CD4-positive, alpha-beta T cell treated with Interleukin-15 for 4 hours (primary cell): ENCODE results near the gene EIF5.
"Not testable (repeated sequence)": the region's sequence is repeated elsewhere in the genome, so short reads cannot be mapped to it uniquely, and the experiment has no call there.

Experiments used
- DNase-seq: peaks from one replicate; pipeline ENCODE4 v3.0.0-alpha.2; 2020; ENCODE audit warnings: low spot score

Gene EIF5

DNA sequence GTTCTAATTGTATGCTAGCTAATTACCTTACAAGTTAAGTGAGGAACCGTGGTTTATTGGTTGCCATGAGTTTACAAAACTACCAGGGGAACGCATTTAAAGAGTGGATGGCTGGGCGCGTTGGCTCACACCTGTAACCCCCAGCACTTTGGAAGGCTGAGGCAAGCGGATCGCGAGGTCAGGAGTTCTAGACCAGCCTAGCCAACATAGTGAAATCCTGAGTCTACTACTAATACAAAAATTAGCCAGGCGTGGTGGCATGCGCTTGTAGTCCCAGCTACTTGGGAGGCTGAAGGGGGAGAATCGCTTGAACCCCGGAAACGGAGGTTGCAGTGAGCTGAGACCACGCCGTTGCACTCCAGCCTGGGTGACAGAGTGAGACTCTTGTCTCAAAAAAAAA lies 2.2 kb downstream of the EIF5 start:
- DNase-seq: no peak

DNA sequence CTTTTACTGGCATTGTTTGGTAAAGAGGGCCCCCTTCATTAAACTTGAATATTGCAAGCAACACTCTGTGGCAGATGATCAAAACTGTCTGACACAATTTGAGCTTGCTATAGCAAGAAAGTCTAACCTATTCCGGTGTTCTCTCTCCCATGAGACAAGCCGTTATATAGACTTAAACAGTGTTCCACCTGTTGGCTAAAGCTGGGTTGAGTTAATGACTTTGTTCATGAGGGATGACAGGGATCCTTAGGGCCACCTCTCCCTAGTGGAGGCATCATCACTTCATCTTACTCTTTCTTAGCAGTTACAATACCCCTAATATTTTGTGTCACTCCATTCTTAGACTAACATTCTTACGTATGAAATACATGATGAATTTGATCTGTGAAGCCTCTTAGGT lies 3.8 kb downstream of the EIF5 start:
- DNase-seq: no peak

DNA sequence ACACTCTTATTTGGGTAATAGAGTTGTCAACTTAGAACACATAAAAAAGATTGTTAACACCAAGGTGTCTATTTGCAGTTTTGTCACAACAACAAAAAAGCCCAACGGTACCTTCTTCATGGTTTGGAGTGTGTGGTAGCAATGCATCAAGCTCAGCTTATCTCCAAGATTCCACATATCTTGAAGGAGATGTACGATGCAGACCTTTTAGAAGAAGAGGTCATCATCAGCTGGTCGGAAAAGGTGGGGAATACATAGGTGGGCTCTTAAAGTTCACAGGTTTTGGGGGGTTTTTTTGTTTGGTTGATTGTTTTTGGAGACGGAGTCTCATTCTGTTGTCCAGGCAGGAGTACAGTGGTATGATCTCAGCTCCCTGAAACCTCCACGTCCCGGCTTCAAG lies 5.5 kb downstream of the EIF5 start:
- DNase-seq: no peak

DNA sequence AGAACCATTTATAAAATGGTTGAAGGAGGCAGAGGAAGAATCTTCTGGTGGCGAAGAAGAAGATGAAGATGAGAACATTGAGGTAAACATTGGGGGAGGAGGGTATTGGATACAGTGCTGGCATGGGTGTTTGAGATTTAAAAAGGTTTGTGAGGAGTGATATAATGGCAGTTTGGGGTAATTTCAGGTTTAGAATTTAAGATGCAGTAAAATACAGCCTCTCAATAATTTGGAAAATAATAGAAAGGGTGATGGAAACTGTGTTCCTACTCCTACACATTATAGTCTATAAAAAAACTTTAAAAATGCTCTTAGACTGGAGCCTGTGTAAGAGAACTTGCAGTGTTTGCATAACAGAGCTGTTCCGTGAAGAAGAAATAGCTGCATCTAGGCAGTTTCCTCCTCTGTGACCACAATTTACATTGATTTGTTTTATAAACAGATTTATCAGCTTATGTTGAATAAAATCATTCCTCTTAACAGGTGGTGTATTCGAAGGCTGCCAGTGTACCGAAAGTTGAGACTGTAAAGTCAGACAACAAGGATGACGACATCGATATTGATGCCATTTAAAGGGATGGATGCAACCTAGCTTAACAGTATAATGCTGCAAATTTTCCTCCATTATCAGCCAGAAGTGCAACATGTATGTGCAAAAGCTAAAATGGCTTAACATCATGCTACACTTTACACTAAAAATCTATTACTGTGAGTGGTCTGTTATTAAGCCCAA lies 6.6 kb downstream of the EIF5 start:
- DNase-seq: no peak

DNA sequence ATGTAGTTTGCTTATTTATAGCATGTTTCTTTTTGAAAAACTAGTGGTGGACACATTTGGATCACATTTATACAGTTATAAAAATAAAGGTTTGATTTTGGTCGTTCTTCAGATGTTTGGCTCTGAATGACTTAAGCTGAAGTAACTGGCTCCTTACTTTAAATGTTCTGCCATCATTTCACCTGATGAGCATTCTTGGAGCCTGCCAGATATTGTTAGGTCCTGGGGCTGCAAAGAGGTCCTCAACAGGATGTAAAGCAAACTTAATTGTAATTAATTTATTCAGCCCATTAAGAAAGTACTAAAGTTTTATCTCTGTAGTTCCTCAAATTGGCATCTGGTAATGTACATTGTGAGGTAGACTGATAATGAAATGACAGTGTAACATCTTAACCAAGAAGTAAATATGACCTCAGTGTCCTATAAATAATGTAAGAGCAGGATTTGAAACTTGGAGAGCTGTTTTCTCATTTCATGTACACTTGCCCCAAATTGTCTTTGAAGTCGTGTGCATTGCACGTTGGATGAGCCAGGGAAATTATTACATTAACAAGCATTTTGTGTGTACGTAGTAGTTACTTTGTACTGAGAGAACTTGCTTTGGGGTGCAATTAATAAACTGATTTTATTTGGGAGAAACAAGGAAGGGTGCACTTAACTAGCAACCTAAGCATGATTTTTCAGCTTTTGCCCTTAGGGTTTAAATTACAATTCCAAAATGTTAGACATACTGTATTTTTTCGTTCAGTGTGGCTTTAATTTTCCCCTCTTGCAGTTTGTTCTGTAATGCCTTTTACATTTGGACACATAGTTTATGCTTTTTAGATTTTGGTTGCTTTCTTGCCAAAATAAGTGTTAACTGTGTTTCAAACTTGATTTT lies 7.5 kb downstream of the EIF5 start:
- no peak for DNase-seq

DNA sequence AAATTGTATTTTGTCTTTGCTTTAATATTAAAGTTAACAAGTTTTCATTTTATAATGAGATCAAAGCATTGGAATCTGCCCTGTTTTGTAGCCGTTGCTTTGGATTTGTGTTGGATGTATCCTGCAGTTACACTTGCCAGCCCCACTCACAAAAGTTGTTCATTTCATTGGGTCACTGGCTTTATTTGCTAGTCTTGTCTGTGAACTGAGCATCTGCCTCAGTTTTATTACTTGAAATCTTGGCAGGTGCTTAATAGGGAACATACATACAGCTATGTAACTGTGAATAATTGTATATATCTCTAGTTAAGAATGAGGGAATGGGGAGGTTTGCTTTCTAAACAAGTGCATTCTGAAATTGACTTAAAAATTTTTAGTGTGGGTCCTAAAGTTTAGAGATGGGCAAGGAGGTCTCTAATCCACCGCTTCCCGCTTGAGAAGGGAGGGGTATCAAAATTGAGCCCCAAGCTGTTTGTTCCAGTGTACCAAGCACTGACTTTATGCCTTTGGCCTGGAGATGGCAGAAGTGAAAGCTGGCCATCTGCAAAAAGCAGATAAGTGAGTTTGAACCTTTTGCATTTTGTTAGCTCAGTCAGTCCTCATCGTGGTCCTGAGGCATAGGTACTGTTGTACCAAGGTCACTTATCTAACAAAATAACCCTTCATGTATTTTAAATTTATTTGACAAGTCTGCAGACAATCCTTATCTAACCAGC lies 9.3 kb downstream of the EIF5 start:
- DNase-seq: no peak

DNA sequence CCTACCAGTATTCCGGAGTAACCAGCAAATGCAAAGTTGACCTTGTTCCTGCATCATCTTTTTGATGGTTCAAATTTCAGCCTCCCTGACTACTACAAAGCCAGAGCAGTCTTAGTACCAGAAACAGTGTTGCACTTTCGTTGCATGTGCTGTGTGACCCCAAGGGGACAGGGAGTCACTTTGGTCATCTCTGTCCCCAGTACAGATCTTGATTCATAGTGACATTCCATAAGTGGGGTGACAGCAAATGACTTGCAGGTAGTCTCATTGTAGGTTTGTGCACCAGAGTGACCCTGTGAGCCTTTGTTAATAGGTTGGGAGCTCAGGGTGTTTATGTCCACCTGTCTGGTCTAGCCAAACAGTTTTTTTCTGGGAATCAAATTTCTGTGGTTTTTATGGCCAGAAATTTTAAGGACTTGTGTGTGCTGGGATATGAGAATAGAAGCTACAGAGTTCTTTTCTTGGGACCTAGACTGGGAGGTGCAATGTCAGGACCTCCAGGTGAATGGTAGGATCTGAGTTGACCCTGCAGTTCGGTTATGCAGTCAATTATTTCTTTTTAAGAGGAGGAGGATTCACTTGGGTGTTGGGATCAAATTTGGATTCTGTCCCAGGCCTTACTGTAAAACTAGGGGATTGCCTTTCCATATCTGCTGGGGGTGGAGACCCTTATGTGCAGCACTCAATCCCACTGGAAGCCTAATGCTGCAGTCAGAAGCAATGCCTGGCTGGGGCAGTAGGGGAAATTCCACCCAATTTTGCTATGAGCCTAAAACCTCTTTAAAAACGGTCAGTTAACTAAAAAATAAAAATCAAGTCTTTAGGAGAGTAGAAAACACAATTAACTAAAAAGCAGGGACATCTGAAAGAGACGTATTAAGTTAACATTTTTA lies 10.1 kb downstream of the EIF5 start:
- no peak for DNase-seq

DNA sequence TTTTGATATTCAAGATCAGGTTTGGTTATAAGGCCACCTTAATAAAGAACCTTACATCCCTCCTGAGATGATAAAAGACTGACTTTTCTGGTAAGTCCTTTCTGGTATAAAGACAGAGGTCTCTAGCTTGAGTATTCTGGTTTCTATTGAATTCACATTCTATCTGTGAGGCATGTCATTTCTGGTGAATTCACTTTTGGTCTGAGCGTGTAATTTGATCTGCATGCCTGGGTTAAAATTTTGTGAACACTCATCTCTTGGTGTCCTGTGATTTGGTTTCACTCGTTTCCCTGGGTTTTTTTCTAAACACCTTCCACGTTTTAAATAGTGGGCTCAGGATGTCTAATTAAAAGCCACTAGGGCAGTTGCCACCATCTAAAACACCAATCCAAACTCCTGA lies 12.2 kb downstream of the EIF5 start:
- DNase-seq: no peak

DNA sequence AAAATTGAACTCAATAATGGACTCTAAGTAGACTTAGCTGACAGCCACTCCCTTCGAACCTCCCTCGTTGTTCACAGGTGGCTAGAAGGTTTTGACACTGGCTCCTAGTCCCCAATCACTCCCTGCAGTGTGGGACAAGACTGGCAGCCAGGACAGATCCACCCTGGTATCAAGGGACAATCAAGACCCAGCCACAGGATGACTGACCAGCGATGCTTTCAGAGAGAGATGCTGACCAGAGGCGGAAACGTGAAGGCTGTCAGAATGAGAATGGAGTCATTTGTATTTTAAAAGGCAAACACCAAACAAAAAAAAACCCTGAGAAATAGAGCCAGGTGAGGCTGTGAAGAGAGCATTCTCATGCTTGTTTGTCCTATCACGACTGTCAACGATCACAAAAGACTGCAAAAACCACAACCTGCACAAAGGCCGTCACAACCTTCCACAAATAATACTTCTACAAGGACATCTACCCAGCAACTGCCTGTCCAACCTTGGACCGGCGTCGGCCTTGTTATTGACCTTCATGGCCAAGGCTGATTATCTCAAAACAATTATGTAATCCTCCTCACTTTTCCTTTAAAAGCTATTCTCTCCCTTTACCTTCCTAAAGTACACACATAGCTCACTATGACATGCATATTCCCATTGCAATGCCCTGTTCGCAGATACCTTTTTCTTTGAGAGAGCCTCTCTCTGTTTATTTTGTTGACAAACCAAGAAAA lies 13.2 kb downstream of the EIF5 start:
- DNase-seq: no peak

DNA sequence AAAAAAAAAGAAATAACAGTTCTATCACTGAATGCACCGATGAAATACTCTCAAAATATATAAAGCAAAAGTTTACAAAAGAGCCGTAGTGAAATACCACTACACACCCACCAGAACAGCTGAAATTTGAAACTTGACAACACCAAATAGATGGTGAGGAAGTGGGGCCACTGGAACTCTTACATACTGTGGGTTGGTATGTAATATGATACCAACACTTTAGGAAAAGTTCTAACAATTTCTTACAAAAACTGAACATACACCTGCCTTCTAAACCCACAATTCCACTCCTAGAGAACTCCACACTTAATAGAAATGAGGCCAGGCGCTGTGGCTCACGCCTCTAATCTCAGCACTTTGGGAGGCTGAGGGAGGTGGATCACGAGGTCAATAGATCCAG lies 14.1 kb downstream of the EIF5 start:
- DNase-seq: no peak

DNA sequence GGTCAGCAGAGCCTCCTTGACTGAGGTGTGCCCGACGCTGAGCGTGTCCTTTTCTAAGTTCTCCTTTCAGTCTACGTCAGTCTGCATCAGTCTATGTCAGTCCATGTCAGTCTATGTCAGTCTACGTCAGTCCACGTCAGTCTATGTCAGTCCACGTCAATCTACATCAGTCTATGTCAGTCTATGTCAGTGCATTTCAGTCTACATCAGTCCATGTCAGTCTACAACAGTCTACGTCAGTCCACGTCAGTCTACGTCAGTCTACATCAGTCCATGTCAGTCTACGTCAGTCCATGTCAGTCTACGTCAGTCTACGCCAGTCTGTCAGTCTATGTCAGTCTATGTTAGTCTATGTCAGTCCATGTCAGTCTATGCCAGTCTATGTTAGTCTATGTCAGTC lies 15.9 kb downstream of the EIF5 start:
- no peak for DNase-seq

DNA sequence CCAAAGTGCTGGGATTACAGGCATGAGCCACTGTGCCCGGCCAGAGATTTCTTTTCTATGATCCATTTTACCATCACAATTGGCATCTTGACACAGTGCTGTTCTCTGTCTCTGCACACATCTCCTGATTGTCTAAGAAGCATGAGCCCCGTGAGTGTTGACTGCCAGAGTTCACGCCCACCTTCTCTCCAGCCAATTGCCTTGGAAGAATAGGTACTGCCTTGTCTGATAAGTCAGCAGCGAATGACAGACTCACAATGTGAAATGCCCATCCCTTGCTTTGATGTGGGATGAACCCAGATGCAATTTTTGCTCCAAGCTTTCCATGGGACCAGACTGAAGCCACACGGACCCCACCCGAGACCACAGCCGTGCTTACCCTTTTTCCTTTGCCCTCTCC lies 19.3 kb downstream of the EIF5 start:
- no peak for DNase-seq

DNA sequence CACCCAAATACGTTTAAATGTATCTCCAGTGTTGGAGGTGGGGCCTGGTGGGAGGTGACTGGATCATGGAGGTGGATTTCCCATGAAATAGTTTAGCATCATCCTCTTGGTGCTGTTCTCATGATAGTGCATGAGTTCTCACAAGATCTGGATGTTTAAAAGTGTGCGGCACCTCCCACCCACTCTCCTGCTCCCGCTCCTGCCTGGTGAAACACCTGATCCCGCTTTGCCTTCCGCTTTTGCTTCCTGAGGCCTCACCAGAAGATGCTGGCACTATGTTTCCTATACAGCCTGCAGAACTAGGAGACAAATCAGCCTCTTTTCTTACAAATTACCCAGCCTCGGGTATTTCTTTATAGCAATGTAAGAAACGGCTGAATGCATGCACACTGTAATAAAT lies 20.1 kb downstream of the EIF5 start:
- no peak for DNase-seq

DNA sequence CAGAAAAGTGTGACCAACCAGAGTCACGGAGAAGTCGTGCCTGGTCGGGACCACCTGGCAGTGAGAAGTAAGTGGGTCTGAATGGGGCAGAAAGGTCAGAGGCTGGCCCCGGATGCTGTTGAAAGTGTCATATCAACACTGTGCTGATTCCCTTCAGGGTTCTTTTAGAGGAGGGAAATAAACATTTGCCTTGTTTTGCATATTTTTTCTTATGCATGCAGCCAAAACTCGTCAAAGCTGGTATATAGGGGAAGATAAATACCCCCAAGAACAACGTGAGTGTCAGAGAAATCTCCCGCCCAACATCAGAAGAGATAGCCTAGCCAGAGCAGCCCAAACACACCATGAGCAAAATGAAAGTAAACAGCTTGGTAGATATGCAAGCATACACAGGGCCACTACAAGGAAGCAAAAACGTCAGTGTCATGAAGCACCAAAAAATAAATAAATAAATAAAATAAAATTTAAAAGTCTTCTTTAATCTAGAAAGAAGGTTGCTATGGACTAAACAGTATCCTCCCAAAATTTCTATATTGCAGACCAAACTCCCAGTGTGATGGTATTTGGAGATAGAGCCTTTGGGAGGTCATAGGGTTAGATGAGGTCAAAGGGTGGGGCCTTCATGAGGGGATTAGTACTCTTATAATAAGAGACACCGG lies 22.1 kb downstream of the EIF5 start:
- DNase-seq: no peak

DNA sequence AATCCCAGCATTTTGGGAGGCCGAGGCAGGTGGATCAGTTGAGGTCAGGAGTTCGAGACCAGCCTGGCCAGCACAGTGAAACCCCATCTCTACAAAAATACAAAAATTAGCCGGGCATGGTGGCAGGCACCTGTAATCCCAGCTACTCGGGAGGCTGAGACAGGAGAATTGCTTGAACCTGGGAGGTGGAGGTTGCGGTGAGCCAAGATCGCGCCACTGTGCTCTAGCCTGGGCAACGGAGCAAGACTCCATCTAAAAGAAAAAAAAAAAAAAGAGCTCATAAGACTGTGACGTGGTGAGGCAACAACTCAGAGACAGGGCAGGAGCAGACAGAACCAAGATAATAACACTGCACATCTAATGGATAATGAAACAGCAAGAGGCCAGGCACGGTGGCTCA lies 23.5 kb downstream of the EIF5 start:
- DNase-seq: not testable (repeated sequence)

DNA sequence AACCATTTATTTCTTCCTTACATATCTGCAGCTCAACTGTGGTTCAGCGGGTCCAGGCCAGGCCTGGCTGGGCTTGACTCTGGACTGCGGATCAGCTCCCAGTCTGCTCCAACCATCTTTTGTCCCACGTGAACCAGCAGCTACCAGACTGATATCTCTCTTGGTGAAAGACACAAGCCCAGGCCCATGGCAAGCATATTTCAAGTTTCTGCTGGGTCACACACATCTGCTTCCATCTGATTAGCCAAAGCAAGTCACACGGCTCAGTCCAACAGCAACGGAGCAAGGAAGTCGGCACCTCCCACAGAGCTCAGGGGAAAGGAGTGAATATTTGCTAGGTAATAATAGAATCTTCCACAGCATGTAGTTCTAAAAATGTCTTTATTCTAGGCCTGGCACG lies 26.5 kb downstream of the EIF5 start:
- DNase-seq: no peak

DNA sequence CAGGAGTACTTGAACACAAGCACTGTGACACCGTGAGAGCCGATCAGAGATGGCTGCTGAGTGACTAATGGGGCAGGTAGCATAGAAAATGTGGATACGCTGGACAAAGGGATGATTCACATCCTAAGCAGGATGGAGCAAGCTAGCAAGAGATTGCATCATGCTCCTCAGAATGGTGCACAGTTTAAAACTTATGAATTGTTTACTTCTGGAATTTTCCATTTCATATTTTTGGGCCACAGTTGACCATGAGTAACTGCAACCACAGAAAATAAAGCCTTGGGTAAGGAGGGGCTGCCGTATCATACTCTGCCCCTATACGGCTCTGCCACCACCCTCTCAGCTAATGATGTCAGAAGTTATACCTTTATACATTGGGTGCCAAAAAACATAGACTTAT lies 27.8 kb downstream of the EIF5 start:
- DNase-seq: no peak

DNA sequence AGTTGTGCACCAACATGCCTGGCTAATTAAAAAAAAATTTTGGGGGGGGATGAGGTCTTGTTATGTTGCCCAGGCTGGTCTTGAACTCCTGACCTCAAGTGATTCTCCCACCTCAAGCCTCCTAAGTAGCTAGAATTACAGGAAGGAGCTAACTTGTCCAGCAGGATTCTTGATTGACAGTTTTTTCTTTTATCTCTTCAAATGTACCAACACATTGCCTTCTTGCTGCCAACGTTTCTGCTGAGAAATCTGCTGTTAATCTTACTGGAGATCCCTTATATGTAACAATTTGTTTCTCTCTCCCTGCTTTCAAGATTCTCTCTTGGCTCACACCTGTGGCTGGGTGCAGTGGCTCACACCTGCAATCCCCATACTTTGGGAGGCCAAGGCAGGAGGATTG lies 28.7 kb downstream of the EIF5 start:
- DNase-seq: no peak

DNA sequence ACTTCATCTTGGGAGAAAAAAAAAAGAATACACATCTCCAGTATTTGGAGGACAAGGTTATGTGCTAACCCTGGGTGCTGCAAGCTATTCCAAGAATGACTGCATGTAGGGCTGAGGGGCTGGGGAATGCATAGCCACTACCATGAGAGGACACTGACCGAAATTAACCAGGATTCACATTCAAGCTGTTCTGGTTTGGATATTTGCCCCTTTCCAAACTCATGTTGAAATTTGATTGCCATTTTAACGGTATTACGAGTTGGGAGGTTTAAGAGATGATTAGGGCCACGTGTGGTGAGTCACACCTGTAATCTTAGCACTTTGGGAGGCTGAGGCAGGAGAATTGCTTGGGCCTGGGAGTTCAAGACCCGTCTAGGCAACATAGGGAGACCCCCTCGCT lies 32.7 kb downstream of the EIF5 start:
- no peak for DNase-seq

DNA sequence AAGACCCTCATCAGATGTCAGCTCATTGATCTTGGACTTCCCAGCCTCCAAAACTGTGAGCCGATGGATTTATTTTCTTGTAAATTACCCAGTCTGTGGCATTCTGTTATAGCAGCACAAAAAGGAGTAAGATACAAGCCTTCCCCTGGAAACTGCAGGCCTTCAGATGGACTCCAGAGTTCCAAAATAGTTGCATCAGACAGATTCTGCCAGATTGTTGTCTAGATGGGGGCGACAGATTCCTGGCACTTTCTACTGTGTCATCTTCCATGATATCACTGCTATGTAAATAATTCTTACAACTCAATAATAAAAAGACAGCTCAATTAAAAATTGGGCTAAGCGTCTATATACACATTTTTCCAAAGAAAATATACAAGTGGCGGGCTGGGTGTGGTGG lies 34.0 kb downstream of the EIF5 start:
- DNase-seq: no peak

DNA sequence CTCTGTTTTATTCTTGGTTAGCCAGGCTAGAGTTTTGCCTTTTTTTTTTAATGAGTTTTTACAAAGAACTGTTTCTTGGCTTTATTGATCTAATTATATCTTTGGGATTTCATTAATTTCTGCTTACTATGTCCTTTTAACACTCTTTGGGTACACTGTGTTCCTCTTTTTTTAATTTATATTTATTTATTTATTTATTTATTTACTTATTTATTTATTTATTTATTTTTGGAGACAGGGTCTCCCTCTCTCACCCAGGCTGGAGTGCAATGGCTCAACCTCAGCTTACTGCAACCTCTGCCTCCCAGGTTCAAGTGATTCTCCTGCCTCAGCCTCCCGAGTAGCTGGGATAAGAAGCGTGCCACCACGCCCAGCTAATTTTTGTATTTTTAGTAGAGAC lies 36.0 kb downstream of the EIF5 start:
- no peak for DNase-seq
